GM18861 (cell line): ENCODE measurements around the gene MUC12.
"Not testable (repeated sequence)": the region's sequence is repeated elsewhere in the genome, so short reads cannot be mapped to it uniquely, and the experiment has no call there.

ENCODE experiments used
- ATAC-seq: cut with Tn5 transposase; IDR thresholded peaks from one replicate; pipeline ENCODE4 v1.9.1; 2021; ENCODE audit not compliant: unreplicated experiment

MUC12 gene

DNA sequence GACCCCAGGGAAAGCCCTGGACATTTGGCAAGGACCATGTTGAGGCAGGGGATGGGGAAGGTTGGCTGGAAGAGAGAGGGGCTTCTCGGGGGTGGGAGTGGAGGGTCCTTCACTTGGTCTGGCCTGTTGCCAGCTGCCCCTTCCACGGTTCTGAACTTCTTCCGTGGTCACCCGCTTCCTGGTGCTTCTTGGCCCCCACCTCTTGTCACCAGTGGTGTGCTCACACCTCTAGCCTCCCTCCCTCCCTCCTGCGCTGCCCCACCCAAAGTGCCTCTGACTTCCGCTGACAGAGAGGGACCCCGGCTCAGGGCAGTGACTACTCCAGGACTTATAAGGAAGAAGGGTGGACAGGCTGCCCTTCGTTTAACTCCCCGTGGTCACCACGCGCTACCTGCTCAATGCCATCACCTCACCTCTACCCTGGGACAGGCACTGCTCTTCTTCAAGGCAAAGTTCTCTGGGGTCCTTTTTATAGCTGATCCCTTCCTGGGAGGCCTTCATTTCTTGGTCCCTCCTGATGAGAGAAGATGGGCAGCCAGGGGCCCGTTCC lies at the start of gene MUC12:
TSS of gene MUC12 (plus strand) at position 500 of the 550 bp plus-strand sequence. CDS start 58 bp downstream, outside the sequence.
- ATAC-seq, result no peak

GRCh38 chr7:100919779-100920437 lies 49.5 kb upstream of the MUC12 start:
- not testable (repeated sequence) for ATAC-seq

DNA sequence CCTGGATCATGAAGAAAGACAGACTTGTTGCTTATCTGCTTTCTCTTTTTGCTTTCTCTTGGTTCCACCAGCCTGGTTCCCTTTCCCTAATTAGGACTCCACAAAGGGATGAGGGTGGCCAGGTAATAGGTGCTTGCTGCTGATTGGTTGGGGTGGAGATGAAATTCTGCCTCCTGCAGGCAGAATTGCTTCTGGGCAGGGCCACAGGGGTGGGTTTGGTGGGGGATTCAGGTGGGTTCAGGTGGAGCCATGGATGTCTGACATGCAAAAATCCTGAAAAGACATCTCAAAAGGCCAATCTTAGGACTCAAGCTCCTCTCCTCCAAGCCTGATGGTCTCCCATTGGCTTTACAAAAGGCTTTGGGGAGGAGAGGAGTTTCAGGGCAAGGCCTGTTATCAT lies 48.3 kb upstream of the MUC12 start:
- ATAC-seq, result no peak

DNA sequence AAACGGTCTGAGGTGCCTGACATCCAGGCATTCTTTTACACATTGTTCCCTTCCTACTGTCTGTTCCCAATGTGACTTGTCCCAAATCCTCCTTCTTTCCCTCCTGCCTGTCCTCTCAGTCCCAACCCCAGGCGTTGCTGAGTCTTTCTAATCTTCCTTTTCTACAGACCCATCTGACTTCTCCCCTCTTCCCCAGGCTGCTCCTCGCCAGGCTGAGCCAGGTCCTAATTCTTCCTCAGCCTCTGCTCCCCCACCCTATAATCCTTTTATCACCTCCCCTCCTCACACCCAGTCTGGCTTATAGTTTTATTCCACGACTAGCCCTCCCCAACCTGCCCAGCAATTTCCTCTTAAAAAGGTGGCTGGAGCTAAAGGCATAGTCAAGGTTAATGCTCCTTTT lies 45.7 kb upstream of the MUC12 start:
- not testable (repeated sequence) for ATAC-seq

GRCh38 chr7:100929808-100930174 lies 39.6 kb upstream of the MUC12 start:
- no peak for ATAC-seq

- no peak for ATAC-seq
Observed at GRCh38 chr7:100933734-100934133, 35.6 kb upstream of the MUC12 start.

GRCh38 chr7:100935381-100935780 lies 34.0 kb upstream of the MUC12 start:
- ATAC-seq, result not testable (repeated sequence)

DNA sequence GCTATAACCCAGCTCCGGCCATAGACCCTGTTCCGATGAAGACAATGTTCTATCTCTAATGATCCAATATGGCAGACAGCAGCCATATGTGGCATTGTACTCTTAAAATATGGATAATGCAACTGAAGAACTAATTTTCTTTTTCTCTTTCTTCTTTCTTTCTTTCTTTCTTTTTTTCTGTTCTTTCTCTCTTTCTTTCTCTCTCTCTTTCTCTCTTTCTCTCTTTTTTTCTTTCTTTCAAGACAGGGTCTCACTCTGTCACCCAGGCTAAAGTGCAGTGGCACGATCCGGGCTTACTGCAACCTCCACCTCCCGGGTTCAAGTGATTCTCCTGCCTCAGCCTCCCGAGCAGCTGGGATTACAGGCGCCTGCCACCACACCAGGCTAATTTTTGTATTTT lies 33.2 kb upstream of the MUC12 start:
- ATAC-seq, result not testable (repeated sequence)

DNA sequence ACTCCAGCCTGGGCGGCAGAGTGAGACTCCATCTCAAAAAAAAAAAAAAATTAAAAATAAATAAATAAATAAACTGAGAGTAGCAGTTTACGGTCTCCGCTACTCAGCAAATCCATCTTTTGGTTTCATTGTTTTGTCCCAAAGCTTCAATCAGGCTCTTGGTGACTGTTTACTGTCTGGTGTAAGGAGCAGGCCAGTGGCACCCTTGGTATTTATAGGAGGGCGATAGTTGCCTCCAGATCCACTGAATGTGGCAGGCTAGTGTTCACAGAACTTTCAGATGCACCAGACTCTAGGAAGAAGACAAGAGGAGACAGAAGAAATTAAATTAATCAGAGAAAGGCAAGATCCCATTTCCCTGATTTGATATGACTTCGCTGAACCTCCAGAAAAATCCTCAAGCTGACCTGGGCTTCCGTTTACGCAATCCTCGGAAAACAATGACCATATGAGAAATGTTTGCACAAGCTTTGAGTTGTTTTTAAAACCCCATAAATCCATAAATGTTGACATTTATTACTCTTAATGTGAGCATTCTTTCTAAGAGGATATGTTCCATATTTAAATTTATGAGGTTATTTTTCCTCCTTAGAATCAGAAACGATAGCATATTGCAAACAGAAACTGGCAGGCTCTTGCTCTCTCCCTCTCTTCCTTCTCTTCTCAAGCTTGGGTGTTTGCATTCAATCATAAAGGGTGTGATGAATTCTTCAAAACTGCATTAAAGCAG lies 27.2 kb upstream of the MUC12 start:
- no peak for ATAC-seq

GRCh38 chr7:100943693-100944092 lies 25.7 kb upstream of the MUC12 start:
- ATAC-seq, result no peak

DNA sequence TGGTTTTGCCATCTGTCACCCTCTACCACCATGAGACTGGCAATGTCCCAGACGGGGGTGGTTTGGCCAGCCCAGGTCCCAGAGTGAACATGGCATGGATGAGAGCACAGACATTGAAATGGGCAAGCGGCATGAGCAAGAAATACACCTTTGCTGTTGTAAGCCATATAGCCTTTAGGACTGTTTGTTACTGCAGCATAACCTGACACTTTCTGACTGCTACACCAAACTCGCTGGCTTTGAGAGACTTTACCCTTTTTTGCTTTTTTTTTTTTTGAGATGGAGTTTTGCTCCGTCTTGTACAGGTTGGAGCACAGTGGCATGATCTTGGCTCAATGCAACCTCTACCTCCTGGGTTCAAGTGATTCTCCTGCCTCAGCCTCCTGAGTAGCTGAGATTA lies 25.2 kb upstream of the MUC12 start:
- ATAC-seq, result no peak

DNA sequence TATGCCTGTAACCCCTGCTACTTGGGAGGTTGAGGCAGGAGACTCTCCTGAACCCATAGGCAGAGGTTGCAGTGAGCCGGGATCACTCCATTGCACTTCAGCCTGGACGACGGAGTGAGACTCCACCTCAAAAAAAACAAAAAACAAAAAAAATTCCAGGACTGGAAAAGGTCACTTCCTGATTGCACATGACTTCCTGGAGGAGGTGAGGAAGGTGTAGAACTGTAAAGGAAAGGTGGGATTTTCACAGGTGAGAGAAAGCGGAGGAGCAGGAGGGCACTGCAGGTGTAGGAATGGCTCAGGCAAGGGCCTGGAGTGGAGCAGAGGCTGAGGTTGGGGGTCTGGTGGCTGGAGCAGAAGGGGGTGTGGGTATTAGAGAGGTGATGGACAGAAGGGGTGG lies 23.3 kb upstream of the MUC12 start:
- no peak for ATAC-seq

- no peak for ATAC-seq
Observed at GRCh38 chr7:100946766-100947365, 22.5 kb upstream of the MUC12 start.

DNA sequence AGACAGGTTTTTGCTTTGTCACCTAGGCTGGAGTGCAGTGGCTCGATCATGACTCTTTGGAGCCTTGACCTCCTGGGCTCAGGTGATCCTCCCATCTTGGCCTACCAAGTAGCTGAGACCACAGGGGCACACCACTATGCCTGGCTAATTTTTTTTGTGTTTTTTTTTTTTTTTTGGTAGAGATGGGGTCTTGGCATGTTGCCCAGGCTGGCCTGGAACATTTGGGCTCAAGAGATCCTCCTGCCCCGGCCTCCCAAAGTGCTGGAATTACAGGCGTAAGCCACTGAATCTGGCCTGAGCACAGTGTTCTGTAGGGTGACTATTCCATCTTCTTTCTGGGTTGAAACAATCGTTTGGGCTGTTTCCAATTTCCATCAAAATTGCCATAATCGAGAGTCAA lies 21.6 kb upstream of the MUC12 start:
- no peak for ATAC-seq

GRCh38 chr7:100949227-100949932 lies 20.0 kb upstream of the MUC12 start, which contains the start of gene MUC3A:
TSS of gene MUC3A (plus strand) at chr7:100949534. CDS start at chr7:100949625, 91 bp downstream.
- no peak for ATAC-seq

DNA sequence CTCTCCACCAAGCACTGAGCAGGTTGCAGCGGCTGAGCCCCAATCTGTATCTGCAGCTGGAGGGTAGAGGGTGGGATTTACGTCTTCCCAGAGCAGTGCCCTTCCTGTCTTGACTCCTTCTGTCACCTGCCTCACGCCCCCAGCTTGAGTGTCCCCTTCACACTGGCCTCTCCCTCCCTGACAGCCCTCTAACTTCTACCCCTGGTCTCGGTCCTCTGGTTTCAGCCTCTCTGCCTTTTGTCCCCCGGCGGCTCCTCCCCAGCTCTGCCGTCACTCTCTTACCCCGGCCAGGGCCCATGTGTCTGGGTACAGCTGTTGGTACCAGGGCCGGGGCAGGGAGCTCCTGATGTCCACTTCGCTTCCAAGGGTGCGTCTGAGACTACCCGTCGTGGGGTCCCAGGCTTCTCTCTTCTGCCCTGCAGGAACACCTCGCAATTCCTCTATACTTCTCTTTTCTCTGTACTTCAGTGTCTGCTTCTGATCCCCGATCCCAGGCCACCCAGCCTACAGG lies 19.4 kb upstream of the MUC12 start:
- no peak for ATAC-seq

DNA sequence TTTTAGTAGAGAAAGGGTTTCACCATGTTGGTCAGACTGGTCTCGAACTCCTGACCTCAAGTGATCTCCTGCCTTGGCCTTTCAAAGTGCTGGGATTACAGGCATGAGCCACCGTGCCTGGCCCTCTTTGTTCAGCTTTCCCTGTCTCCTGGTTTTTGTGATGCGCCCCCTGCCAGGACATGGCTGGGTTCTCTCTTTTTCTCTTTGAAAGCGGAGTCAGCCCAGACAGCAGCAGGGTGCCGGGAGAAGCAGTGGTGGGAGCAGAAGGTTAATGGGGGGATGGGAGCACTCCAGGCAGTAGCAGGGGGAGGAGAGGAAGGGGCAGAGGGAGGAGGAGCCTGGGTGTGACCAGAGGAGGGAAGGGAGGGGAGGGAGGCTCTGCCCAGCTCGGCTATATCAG lies 18.2 kb upstream of the MUC12 start:
- no peak for ATAC-seq

DNA sequence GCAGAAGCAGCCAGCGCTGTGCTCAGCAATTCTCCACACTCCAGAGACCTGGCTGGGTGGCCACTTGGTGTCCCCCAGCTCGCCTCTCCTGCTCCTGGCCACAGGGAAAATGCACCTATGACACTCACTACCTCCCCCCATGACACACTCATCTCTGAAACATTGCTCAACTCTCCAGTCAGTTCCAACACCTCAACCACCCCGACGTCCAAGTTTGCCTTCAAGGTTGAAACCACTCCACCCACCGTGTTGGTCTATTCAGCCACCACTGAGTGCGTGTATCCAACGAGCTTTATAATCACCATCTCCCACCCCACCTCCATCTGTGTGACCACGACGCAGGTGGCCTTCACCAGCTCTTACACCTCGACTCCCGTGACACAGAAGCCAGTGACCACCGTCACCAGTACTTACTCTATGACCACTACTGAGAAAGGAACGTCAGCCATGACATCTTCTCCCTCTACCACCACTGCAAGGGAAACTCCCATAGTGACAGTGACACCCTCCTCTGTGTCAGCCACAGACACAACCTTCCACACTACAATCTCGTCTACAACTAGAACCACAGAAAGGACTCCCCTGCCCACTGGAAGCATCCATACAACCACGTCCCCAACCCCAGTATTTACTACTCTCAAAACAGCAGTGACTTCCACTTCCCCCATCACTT lies 17.3 kb upstream of the MUC12 start:
- no peak for ATAC-seq

DNA sequence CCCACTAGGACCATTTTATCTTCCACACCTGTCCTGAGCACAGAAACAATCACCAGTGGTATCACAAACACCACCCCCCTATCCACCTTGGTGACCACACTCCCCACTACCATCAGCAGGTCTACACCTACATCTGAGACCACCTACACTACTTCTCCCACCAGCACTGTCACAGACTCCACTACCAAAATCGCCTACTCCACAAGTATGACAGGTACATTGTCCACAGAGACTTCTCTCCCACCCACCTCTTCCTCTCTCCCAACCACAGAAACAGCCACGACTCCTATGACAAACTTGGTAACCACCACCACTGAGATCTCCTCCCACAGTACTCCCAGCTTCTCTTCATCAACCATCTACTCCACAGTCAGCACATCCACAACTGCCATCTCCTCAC lies 16.7 kb upstream of the MUC12 start:
- ATAC-seq, result no peak

DNA sequence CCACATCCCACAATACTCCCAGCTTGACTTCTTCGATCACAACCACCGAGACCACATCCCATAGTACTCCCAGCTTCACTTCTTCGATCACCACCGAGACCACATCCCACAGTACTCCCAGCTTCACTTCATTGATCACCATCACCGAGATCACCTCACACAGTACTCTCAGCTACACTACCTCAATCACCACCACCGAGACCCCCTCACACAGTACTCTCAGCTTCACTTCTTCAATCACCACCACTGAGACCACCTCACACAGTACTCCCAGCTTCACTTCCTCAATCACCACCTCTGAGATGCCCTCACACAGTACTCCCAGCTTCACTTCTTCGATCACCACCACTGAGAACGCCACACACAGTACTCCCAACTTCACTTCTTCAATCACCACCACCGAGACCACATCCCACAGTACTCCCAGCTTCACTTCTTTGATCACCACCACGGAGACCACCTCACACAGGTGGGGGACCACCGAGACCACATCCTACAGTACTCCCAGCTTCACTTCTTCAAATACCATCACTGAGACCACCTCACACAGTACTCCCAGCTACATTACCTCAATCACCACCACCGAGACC lies 11.4 kb upstream of the MUC12 start:
- ATAC-seq, result no peak
